GM19455 (cell line): Measurements from ENCODE around the gene CLEC16A.

Experiments used
- ATAC-seq: cut with Tn5 transposase; IDR thresholded peaks from one replicate; pipeline ENCODE4 v1.9.1; 2021; ENCODE audit not compliant: unreplicated experiment

CLEC16A gene

GRCh38 chr16:11108466-11108805, 164.1 kb downstream of the CLEC16A start:
- no peak for ATAC-seq

- ATAC-seq = no peak
Observed at GRCh38 chr16:11109566-11109965, 165.2 kb downstream of the CLEC16A start.

GRCh38 chr16:11111150-11111549, 166.8 kb downstream of the CLEC16A start:
- no peak for ATAC-seq

GRCh38 chr16:11111856-11112634, 167.7 kb downstream of the CLEC16A start:
- no peak for ATAC-seq

GRCh38 chr16:11112723-11113348, 168.5 kb downstream of the CLEC16A start:
- ATAC-seq = no peak

GRCh38 chr16:11114366-11115164, 170.2 kb downstream of the CLEC16A start:
- no peak for ATAC-seq

GRCh38 chr16:11117576-11118211, 173.3 kb downstream of the CLEC16A start:
- ATAC-seq = no peak

- no peak for ATAC-seq
Observed at GRCh38 chr16:11118479-11118878, 174.1 kb downstream of the CLEC16A start.

GRCh38 chr16:11121083-11121608, 176.8 kb downstream of the CLEC16A start:
- no peak for ATAC-seq

GRCh38 chr16:11121914-11122692, 177.7 kb downstream of the CLEC16A start:
- no peak for ATAC-seq

GRCh38 chr16:11123666-11124065, 179.3 kb downstream of the CLEC16A start:
- ATAC-seq = no peak

- no peak for ATAC-seq
Observed at GRCh38 chr16:11125936-11126335, 181.6 kb downstream of the CLEC16A start.

- no peak for ATAC-seq
Observed at GRCh38 chr16:11126399-11127054, 182.2 kb downstream of the CLEC16A start.

- no peak for ATAC-seq
Observed at GRCh38 chr16:11127610-11128195, 183.3 kb downstream of the CLEC16A start.

GRCh38 chr16:11128211-11129141, 184.1 kb downstream of the CLEC16A start:
- no peak for ATAC-seq

- ATAC-seq = no peak
Observed at GRCh38 chr16:11129378-11129781, 185.0 kb downstream of the CLEC16A start.

- no peak for ATAC-seq
Observed at GRCh38 chr16:11130978-11131665, 186.8 kb downstream of the CLEC16A start.

GRCh38 chr16:11131706-11132105, 187.3 kb downstream of the CLEC16A start:
- no peak for ATAC-seq
